ENCODE data around the gene TANK. TPM values are rescaled to one million over a fixed set of nuclear protein-coding genes. Genes with fewer than 3 reads are reported as not detected.

TANK gene
- total and polyA plus RNA-seq, 2 of the 13 experiments (the other 11 are each of a cell fraction or from before 2014, with no cell fraction given): 66.9 to 96.1 TPM

DNA sequence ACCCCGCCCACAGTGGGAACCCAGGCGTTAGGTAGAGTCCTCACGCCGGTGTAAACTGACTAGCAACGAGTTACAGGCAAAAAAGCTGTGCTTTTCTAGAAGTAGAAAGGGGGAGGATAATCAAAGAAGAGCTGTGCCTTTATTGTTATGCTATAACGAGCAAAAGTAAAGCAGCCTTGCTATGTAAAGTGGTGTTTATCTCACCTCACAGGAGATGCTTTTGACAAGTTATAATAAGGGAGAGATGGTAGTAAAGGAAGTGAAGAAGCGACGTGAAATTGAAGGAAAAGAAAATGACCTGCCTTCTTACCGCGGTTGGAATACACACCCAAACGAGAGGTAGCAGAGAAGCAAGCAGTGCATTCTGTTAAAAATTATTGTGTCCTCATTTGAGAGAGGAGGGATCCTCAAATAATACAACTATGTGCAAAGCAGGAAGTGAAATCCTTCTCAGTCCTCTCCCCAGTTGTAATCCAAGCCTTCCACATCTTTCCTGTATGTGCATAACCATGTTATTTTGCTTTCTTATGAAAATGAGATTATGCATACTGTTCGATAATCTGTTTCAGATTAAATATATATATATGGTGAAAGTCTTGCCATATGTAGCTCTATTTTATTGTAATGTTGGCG is 962 bp downstream of the TANK start (continued):
- TF ChIP-seq RBFOX2 (IDR thresholded peaks at IDR 0.05; ENCODE audit: low read depth, low read length) (peak; percentile 63), GFI1 (CRISPR knock-in tag; IDR thresholded peaks at IDR 0.05; ENCODE audit: borderline replicate concordance) (peak; percentile 75; the same call in 1 of the 2 replicates), NPAS2 (CRISPR knock-in tag; IDR thresholded peaks at IDR 0.05; ENCODE audit: borderline replicate concordance) (no peak), IKZF4 (CRISPR knock-in tag; IDR thresholded peaks at IDR 0.05; ENCODE audit: borderline replicate concordance, low read depth, not compliant biosample characterization) (peak; percentile 13), NR2F2 (IDR thresholded peaks at IDR 0.05; ENCODE audit: borderline replicate concordance, low read depth) (no peak; the same call in 1 of the 2 replicates), ZNF225 (CRISPR knock-in tag; IDR thresholded peaks at IDR 0.05) (no peak), ZSCAN20 (CRISPR knock-in tag; IDR thresholded peaks at IDR 0.05; ENCODE audit: borderline replicate concordance) (no peak), LCORL (IDR thresholded peaks at IDR 0.05) (no peak), LCORL (CRISPR knock-in tag; IDR thresholded peaks at IDR 0.05) (no peak), SCMH1 (CRISPR knock-in tag; IDR thresholded peaks at IDR 0.05; ENCODE audit: borderline replicate concordance) (no peak), ESRRA (CRISPR knock-in tag; IDR thresholded peaks at IDR 0.05; ENCODE audit: low read depth) (peak; percentile 2; the same call in 1 of the 2 replicates), U2AF1 (optimal IDR thresholded peaks at IDR 0.05; ENCODE audit: low read depth, low read length) (peak; percentile 3), ZFX (CRISPR knock-in tag; IDR thresholded peaks at IDR 0.05; ENCODE audit: low read depth) (no peak), SP140L (CRISPR knock-in tag; IDR thresholded peaks at IDR 0.05; ENCODE audit: borderline replicate concordance) (no peak), ELF4 (CRISPR knock-in tag; IDR thresholded peaks at IDR 0.05; ENCODE audit: borderline replicate concordance) (0 out of 2 replicates have a peak, but pooled peaks have one; percentile 13), POLR2AphosphoS5 (IDR thresholded peaks at IDR 0.05; ENCODE audit: low read depth, low read length) (peak; percentile 75), CBX5 (CRISPR knock-in tag; IDR thresholded peaks at IDR 0.05; ENCODE audit: borderline replicate concordance) (no peak), CBFB (CRISPR knock-in tag; IDR thresholded peaks at IDR 0.05) (no peak), ZNF589 (CRISPR knock-in tag; conservative IDR thresholded peaks at IDR 0.05) (0 out of 2 replicates have a peak, but pooled peaks have one; percentile 6), GLMP (CRISPR knock-in tag; IDR thresholded peaks at IDR 0.05; ENCODE audit: borderline replicate concordance) (no peak)
- TF ChIP-seq, protein P1, sequence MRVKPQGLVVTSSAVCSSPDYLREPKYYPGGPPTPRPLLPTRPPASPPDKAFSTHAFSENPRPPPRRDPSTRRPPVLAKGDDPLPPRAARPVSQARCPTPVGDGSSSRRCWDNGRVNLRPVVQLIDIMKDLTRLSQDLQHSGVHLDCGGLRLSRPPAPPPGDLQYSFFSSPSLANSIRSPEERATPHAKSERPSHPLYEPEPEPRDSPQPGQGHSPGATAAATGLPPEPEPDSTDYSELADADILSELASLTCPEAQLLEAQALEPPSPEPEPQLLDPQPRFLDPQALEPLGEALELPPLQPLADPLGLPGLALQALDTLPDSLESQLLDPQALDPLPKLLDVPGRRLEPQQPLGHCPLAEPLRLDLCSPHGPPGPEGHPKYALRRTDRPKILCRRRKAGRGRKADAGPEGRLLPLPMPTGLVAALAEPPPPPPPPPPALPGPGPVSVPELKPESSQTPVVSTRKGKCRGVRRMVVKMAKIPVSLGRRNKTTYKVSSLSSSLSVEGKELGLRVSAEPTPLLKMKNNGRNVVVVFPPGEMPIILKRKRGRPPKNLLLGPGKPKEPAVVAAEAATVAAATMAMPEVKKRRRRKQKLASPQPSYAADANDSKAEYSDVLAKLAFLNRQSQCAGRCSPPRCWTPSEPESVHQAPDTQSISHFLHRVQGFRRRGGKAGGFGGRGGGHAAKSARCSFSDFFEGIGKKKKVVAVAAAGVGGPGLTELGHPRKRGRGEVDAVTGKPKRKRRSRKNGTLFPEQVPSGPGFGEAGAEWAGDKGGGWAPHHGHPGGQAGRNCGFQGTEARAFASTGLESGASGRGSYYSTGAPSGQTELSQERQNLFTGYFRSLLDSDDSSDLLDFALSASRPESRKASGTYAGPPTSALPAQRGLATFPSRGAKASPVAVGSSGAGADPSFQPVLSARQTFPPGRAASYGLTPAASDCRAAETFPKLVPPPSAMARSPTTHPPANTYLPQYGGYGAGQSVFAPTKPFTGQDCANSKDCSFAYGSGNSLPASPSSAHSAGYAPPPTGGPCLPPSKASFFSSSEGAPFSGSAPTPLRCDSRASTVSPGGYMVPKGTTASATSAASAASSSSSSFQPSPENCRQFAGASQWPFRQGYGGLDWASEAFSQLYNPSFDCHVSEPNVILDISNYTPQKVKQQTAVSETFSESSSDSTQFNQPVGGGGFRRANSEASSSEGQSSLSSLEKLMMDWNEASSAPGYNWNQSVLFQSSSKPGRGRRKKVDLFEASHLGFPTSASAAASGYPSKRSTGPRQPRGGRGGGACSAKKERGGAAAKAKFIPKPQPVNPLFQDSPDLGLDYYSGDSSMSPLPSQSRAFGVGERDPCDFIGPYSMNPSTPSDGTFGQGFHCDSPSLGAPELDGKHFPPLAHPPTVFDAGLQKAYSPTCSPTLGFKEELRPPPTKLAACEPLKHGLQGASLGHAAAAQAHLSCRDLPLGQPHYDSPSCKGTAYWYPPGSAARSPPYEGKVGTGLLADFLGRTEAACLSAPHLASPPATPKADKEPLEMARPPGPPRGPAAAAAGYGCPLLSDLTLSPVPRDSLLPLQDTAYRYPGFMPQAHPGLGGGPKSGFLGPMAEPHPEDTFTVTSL (CRISPR knock-in tag; IDR thresholded peaks at IDR 0.05; ENCODE audit: borderline replicate concordance): no peak

Data from HepG2 (cell line).